ENCODE results near the gene TRA2B. TPM values are rescaled to one million over a fixed set of nuclear protein-coding genes. Genes with fewer than 3 reads are reported as not detected.

The TRA2B gene
- total RNA-seq, 4 donors from 2014 or later = 134 to 216 (median 201) TPM

- Histone ChIP-seq H3K27ac (peak overlapping the region in 1 of 4 donors; percentile 19), H3K9me3 (peaks cover 0 to 6% (median 0%) of the 10 kb centered on the region in 4 donors), H3K4me3 (no peak overlapping the region), H3K36me3 (no peaks in the 10 kb centered on the region), H3K27me3 (no peaks in the 10 kb centered on the region), H3K4me1 (no peaks in the 10 kb centered on the region)
- 92 to 93% methylated on average over 1 of the region's 1 CpG for WGBS, 2 donors
- DNase-seq (ENCODE audit: low spot score in 2 of 2) = no peak
- TF ChIP-seq EP300 (IDR thresholded peaks at IDR 0.05) = no peak
- TF ChIP-seq POLR2A (IDR thresholded peaks at IDR 0.05) = no peak
- TF ChIP-seq CTCF (IDR thresholded peaks at IDR 0.05) = no peak
Observed at GRCh38 chr3:185866555-185866954, 71.3 kb downstream of the TRA2B start.

Other genes starting within 250 kb of the TRA2B start
- gene IGF2BP2, start 113.0 kb downstream of the TRA2B start, total RNA-seq = 10 to 100 TPM; 29.3 to 49.8 (median 41.8) TPM
- 10 to 100 TPM in 3 of 4 donors, 1 to 10 TPM in 1; 9.8 to 18.3 (median 12.2) TPM for gene ETV5, start 171.1 kb upstream of the TRA2B start, total RNA-seq